Karpas-422 (cell line): ENCODE results near the gene KMT5B. TPM values are rescaled to one million over a fixed set of nuclear protein-coding genes. Genes with fewer than 3 reads are reported as not detected.

Experiments used
- DNase-seq: peaks from one replicate; pipeline ENCODE4 v3.0.0-alpha.2; 2015
- H2AFZ ChIP-seq: fragments of 200-600 bp; sonication (generic); 2 replicates; pipeline ENCODE4 v1.6.1; 2014; ENCODE audit warnings: antibody characterized with exemption, low read length, mixed read lengths
- H3K27ac ChIP-seq: fragments of 200-600 bp; sonication (generic); 2 replicates; pipeline ENCODE4 v1.5.1; 2014; ENCODE audit warnings: mild to moderate bottlenecking, low read length, moderate library complexity
- H3K27me3 ChIP-seq: fragments of 200-600 bp; sonication (generic); 2 replicates; pipeline ENCODE4 v1.6.1; 2014; ENCODE audit warnings: low read length, mixed read lengths
- H3K36me3 ChIP-seq: fragments of 200-600 bp; sonication (generic); 2 replicates; pipeline ENCODE4 v1.6.1; 2014; ENCODE audit warnings: low read length, mixed read lengths; ENCODE audit not compliant: insufficient read depth
- H3K4me1 ChIP-seq: fragments of 200-600 bp; sonication (generic); 2 replicates; pipeline ENCODE4 v1.6.1; 2014; ENCODE audit warnings: mild to moderate bottlenecking, low read length, mixed read lengths
- H3K4me2 ChIP-seq: fragments of 200-600 bp; sonication (generic); 2 replicates; pipeline ENCODE4 v1.6.1; 2014; ENCODE audit warnings: low read length, low read depth, mild to moderate bottlenecking; ENCODE audit not compliant: poor library complexity, severe bottlenecking
- H3K4me3 ChIP-seq: fragments of 200-600 bp; sonication (generic); 2 replicates; pipeline ENCODE4 v1.5.1; 2014; ENCODE audit warnings: mild to moderate bottlenecking, antibody characterized with exemption, low read length, mixed read lengths
- H3K79me2 ChIP-seq: fragments of 200-600 bp; sonication (generic); 2 replicates; pipeline ENCODE4 v1.6.1; 2014; ENCODE audit warnings: mild to moderate bottlenecking, low read length, mixed read lengths
- H3K9ac ChIP-seq: fragments of 200-600 bp; sonication (generic); 2 replicates; pipeline ENCODE4 v1.6.0; 2014; ENCODE audit warnings: low read length
- H3K9me2 ChIP-seq: fragments of 200-600 bp; sonication (generic), shearing (Covaris generic); replicated peaks from 2 replicates; pipeline ENCODE4 v1.6.0; 2014; ENCODE audit warnings: mild to moderate bottlenecking, low read length, moderate library complexity; ENCODE audit not compliant: insufficient read depth
- H3K9me3 ChIP-seq: fragments of 300-700, 200-600 bp; sonication (generic); 2 replicates; pipeline ENCODE4 v1.6.1; 2014; ENCODE audit warnings: low read length, mixed read lengths
- H4K20me1 ChIP-seq: fragments of 200-600 bp; sonication (generic); 2 replicates; pipeline ENCODE4 v1.6.1; 2014; ENCODE audit warnings: mild to moderate bottlenecking, antibody characterized with exemption, low read length, low read depth; ENCODE audit not compliant: insufficient read depth
- total RNA-seq: library from RNA; depleted of rRNA; stranded (reverse); fragments of >200 nt; shearing (Covaris generic); gene quantifications from 2 replicates; pipeline ENCODE4 v1.2.3, GENCODE V29; 2014; ENCODE audit warnings: low replicate concordance

Gene KMT5B
- total RNA-seq, 1 experiment from 2014 or later: 21.2 TPM

DNA sequence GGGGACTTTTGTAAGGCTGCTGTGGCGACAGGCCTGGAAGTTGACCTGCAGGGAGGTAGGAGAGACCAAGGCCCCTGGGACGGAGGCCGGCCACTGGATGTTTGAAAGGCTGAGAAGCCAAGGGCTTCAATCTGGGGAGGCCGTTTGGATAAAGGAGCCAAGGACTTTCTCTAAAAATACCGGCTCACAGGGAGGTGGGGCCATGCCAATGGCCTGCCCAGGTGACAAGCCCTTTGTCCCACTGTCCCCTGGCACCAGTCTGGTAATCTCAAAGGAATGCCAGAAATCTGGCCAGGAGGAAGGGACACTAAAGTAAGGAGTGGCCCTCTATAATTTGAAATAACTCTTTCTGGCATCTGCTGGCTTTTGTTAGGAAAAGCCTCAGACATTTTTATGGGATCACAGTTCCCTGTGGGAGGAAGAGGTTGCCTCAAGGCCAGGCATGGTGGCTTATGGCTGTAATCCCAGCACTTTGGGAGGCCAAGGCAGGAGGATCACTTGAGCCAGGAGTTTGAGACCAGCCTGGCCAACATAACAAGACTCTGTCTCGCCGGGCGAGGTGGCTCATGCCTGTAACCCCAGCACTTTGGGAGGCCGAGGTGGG, 90.1 kb downstream of the KMT5B start:
- no peak for DNase-seq
- Histone ChIP-seq H3K9me2 (no peaks in the 10 kb centered on the region), H3K4me3 (no peak overlapping the region)

DNA sequence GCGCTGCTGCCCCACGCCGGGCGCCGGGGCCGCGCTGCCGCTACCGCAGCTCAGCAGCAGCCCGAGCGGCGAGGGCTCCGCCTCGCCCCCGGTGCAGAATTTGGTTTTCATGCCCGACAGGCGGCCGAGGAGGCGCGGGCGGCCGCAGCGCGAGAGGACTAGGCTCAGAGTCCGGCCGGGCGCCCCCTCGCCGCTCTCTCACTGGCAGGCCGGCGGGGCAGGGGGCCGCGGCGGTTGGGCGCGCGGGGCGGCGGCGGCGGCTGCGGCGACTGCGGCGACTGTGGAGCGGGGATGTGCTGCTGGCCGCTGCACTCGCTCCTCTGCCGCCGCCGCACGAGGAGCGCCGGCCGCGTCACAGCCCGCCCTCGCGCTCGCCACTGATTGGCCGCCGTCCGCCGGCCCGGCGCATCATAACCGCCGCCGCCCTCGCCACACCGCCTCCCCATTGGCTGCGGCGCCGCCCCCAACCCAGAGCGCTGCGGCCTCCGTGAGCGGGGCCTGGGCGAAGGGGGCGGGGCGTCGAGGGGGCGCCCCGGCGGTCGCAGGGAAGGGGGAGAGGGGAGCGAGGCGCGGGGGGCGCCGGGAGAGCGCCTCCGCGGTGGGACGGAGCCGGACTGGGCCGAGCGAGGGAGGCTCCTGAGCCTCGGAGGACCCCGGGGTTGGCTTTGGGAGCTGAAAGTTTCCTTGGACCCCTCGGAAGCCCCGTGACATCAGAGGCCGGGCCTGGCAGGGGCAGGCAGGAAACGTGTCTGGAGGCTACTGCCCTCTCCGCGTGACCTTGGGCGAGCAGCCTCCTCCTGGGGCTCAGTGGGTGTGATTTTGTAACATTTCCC, 91.8 kb downstream of the KMT5B start, which contains the start of gene CHKA:
Gene CHKA (minus strand): TSS at position 322 of the 833 bp plus-strand sequence. CDS start 211 bp downstream, at position 111.
- peak within 1 kb of the TSS; percentile 59 for H2AFZ ChIP-seq
- peak within 1 kb of the TSS; percentile 83 for H3K4me3 ChIP-seq

More for the DNA sequence above, 90.1 kb downstream of the KMT5B start:
- H3K4me2 ChIP-seq: no peak overlapping the region
- peaks cover 4% of the 10 kb centered on the region; the same call in 1 of the 2 replicates for H3K36me3 ChIP-seq
- H3K9me3 ChIP-seq: no peaks in the 10 kb centered on the region
- H3K79me2 ChIP-seq: peaks cover 24% of the 10 kb centered on the region
- H4K20me1 ChIP-seq: peaks cover 14% of the 10 kb centered on the region
- no peak overlapping the region for H3K9ac ChIP-seq
- no peak overlapping the region for H2AFZ ChIP-seq
- no peaks in the 10 kb centered on the region for H3K27me3 ChIP-seq
- peaks cover 75% of the 10 kb centered on the region for H3K4me1 ChIP-seq
- H3K27ac ChIP-seq: no peak overlapping the region

DNA sequence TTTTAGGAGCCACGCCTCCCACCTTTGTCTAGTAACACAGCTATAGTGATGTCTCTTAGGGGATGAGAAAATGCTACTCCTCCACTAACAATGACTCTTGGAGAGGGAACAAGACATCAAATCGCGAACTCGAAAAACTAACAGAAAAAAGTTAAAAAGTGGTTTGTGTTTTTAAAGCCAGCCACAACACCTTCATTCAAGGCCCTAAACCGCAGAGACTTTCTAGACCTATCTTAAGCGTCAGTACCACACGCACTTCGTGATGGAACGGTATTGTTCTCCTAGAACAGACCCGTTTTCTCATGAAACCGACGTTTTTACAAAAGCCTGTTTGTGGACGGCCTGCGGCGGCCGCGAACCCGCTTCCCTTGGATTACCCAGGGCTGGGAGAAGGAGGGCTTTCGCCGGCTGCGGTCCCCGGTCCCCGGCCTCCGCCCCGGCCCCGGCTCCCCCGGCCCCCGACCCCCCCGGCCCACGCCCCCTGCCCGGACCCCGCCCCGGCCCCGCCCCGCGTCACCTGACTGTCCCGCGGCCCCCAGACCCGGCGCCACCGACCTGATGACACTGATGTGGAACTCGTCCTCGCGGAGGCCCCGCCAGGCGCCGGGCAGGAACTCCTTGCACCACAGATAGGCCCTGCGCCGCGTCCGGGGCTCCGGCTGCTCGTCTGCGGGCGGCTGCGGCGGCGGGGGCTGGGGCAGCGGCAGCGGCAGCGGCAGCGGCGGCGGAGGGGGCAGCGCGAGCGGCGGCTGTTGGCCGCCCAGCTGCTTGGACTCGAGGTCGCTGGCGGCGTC, 92.6 kb downstream of the KMT5B start:
- H3K4me3 ChIP-seq: peak overlapping the region; percentile 83
- DNase-seq: peak; percentile 77
- H3K9ac ChIP-seq: peak overlapping the region; percentile 71
- H3K4me1 ChIP-seq: peaks cover 60% of the 10 kb centered on the region
- peaks cover 18% of the 10 kb centered on the region for H4K20me1 ChIP-seq
- peak overlapping the region; percentile 72 for H3K27ac ChIP-seq
- H3K27me3 ChIP-seq: no peaks in the 10 kb centered on the region
- no peaks in the 10 kb centered on the region for H3K9me3 ChIP-seq
- no peaks in the 10 kb centered on the region for H3K9me2 ChIP-seq
- H3K79me2 ChIP-seq: peaks cover 50% of the 10 kb centered on the region
- peaks cover 7% of the 10 kb centered on the region; the same call in 1 of the 2 replicates for H3K36me3 ChIP-seq
- H2AFZ ChIP-seq: no peak overlapping the region
- peak overlapping the region; percentile 72 for H3K4me2 ChIP-seq

More for the DNA sequence above, 91.8 kb downstream of the KMT5B start, which contains the start of gene CHKA:
- H3K27ac ChIP-seq: peak within 1 kb of the TSS; percentile 72
- H4K20me1 ChIP-seq: peaks cover 18% of the 10 kb centered on the region
- peaks cover 63% of the 10 kb centered on the region for H3K4me1 ChIP-seq
- no peaks in the 10 kb centered on the region for H3K27me3 ChIP-seq
- peaks cover 7% of the 10 kb centered on the region; the same call in 1 of the 2 replicates for H3K36me3 ChIP-seq
- H3K9ac ChIP-seq: peak within 1 kb of the TSS; percentile 84
- peaks cover 42% of the 10 kb centered on the region for H3K79me2 ChIP-seq
- H3K9me2 ChIP-seq: no peaks in the 10 kb centered on the region
- DNase-seq: peak; percentile 97
- peak within 1 kb of the TSS; percentile 83 for H3K4me2 ChIP-seq
- no peaks in the 10 kb centered on the region for H3K9me3 ChIP-seq

DNA sequence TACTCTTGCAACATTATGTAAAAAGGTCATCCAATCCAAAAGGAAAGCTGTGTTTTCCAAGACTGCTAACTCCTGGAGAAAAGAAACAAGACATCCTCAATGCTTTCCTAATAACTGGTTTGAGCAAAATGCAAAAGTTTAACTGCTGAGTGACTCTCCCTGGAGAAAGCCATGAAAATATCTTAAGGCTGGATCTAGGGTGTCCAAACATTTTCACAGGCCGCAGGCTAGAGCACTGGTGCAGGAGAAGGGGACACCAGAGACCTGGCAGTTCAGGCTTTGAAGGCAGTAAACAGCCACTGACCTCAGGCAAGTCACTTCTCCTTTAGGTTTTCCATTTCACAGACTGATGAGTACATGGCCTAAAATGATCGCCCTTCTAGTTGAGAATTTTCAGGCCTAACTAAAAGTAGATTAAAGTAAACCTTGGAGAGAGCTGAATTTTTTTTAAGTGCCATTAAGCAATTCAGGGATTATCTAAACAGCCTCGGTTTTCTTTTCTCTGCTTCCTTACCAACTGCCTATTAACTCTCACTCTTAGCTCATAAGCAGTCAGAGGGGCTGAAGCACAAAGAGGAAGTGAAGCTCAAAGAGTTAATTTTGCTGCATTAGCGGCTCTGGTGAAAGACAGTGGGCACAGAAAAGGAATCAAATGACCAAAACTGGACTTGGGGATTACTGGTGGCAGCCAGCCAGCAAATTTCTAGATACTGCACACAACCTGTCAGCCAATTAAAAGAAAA, 94.2 kb downstream of the KMT5B start:
- Histone ChIP-seq H3K4me1 (peaks cover 49% of the 10 kb centered on the region), H3K79me2 (peaks cover 66% of the 10 kb centered on the region), H2AFZ (no peak overlapping the region), H3K9ac (peak overlapping the region; percentile 71), H3K9me2 (no peaks in the 10 kb centered on the region), H3K4me2 (peak overlapping the region; percentile 72), H3K9me3 (no peaks in the 10 kb centered on the region), H3K4me3 (peak overlapping the region; percentile 83), H3K36me3 (peaks cover 7% of the 10 kb centered on the region; the same call in 1 of the 2 replicates), H4K20me1 (peaks cover 18% of the 10 kb centered on the region), H3K27me3 (no peaks in the 10 kb centered on the region), H3K27ac (peak overlapping the region; percentile 72)
- DNase-seq: peak; percentile 89

DNA sequence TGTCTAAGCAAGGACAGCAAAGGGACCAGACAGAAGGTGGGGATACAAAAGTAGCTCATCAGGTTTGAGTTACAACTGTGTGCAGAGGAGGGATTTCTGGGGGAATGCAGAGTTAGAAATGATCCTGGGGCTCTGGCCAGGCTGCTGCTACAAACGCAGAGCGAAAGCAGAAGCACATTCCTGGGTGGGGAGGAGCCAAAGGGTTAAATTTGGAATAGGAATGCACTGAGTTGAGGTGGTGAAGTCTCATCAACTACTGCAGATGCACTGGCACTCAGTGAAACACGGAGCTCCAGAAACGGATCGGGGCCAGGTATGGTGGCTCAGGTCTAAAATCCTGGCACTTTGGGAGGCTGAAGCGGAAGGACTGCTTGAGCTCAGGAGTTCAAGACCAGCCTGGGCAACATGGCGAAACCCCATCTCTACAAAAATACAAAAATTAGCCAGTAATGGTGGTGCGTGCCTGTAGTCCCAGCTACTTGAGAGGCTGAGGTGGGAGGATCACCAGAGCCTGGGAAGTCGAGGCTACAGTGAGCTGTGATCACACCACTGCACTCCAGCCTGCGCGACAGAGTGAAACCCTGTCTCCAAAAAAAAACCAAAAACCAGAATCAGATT, 95.1 kb downstream of the KMT5B start:
- H4K20me1 ChIP-seq: peaks cover 18% of the 10 kb centered on the region

DNA sequence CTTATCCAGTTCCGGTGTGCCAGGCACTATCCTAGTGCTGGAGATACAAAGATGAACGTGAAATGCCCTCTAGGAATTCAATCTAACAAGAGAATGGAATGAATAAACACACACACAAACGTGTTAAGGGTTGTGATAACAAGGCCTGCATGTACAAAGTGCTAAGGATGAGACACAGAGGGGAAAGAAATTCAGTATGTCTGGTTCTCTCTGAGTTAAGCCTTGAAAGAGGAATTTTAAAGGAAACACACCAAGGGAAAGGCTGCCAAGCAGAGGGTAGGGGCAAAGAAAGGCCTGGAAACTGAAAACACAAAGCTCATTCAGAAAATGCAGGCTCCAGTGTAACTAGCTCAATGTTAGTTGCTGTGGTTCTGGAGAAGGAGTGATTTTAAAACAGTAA, 96.1 kb downstream of the KMT5B start:
- Histone ChIP-seq H3K9me2 (no peaks in the 10 kb centered on the region), H3K4me2 (no peak overlapping the region), H3K9ac (no peak overlapping the region), H3K4me1 (peaks cover 41% of the 10 kb centered on the region), H3K27ac (no peak overlapping the region), H3K4me3 (no peak overlapping the region), H3K9me3 (no peaks in the 10 kb centered on the region), H3K79me2 (peaks cover 84% of the 10 kb centered on the region), H3K27me3 (no peaks in the 10 kb centered on the region), H4K20me1 (peaks cover 18% of the 10 kb centered on the region), H2AFZ (no peak overlapping the region), H3K36me3 (peaks cover 7% of the 10 kb centered on the region; the same call in 1 of the 2 replicates)
- DNase-seq: no peak

More for the DNA sequence above, 95.1 kb downstream of the KMT5B start:
- no peak overlapping the region for H2AFZ ChIP-seq
- no peaks in the 10 kb centered on the region for H3K9me3 ChIP-seq
- H3K4me1 ChIP-seq: peaks cover 48% of the 10 kb centered on the region
- H3K4me2 ChIP-seq: peak overlapping the region; percentile 72
- H3K4me3 ChIP-seq: no peak overlapping the region
- no peaks in the 10 kb centered on the region for H3K27me3 ChIP-seq
- no peaks in the 10 kb centered on the region for H3K9me2 ChIP-seq
- H3K36me3 ChIP-seq: peaks cover 7% of the 10 kb centered on the region; the same call in 1 of the 2 replicates
- no peak for DNase-seq
- H3K79me2 ChIP-seq: peaks cover 75% of the 10 kb centered on the region
- H3K9ac ChIP-seq: peak overlapping the region; percentile 71; the same call in 1 of the 2 replicates
- H3K27ac ChIP-seq: peak overlapping the region; percentile 72; the same call in 1 of the 2 replicates

DNA sequence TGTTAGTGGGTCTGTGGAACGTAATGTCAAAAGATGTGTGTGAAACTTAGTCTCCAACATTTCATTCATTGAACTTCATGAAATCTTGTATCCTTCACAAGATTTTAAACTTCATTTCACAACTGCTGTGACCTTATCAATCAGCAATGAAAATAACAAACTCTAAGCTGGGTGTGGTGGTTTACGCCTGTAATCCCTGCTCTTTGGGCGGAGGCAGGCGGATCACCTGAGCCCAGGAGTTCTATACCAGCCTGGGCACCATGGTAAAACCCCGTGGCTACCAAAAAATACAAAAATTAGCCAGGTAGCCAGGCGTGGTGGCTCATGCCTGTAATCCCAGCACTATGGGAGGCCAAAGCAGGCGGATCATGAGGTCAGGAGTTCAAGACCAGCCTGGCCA, 97.0 kb downstream of the KMT5B start:
- no peaks in the 10 kb centered on the region for H3K9me2 ChIP-seq
- no peaks in the 10 kb centered on the region for H3K9me3 ChIP-seq
- H3K79me2 ChIP-seq: peaks cover 92% of the 10 kb centered on the region
- peaks cover 37% of the 10 kb centered on the region for H3K4me1 ChIP-seq
- H2AFZ ChIP-seq: no peak overlapping the region
- H3K4me2 ChIP-seq: no peak overlapping the region
- H3K27ac ChIP-seq: no peak overlapping the region
- H3K4me3 ChIP-seq: no peak overlapping the region
- H4K20me1 ChIP-seq: peaks cover 18% of the 10 kb centered on the region
- H3K27me3 ChIP-seq: no peaks in the 10 kb centered on the region
- H3K36me3 ChIP-seq: peaks cover 7% of the 10 kb centered on the region; the same call in 1 of the 2 replicates
- H3K9ac ChIP-seq: no peak overlapping the region
- no peak for DNase-seq
